NT2/D1 (cell line): ENCODE data around the gene NLE1.

ENCODE experiments used
- SUZ12 ChIP-seq: IDR thresholded peaks from 2 replicates; pipeline ENCODE4 v1.6.1; 2011; ENCODE audit not compliant: insufficient read length, insufficient read depth; ENCODE audit errors: extremely low read depth
- YY1 ChIP-seq: IDR thresholded peaks from 2 replicates; pipeline ENCODE4 v1.6.1; 2011; ENCODE audit not compliant: insufficient read length, insufficient read depth
- ZNF274 ChIP-seq: IDR thresholded peaks from 2 replicates; pipeline ENCODE4 v1.6.1; 2011; ENCODE audit warnings: mild to moderate bottlenecking, low read depth, low read length

DNA sequence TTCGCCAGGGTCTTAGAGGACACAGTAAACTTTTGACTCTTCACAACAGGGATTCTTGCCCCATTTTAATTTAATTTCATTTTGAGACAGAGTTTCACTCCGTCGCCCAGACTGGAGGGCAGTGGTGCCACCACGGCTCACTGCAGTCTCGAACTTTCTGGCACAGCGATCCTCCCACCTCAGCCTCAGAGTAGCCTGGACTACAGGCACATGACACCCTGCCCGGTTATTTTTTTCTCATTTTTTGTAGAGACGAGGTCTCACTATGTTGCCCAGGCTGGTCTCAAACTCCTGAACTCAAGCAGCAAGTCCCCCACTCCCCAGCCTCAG is 329 bp upstream of the NLE1 start:
- TF ChIP-seq ZNF274 (no peak), SUZ12 (no peak), YY1 (no peak)
